OCI-LY3 (cell line): ENCODE data around the gene MYO9A.

Experiments used
- H2AFZ ChIP-seq: fragments of 200-600, 300-600 bp; shearing (Covaris generic); 2 replicates; pipeline ENCODE4 v1.6.0; 2014; ENCODE audit warnings: antibody characterized with exemption, low read depth, low read length
- H3K27ac ChIP-seq: fragments of 200-600, 300-600 bp; sonication (generic); 2 replicates; pipeline ENCODE4 v1.5.1; 2014; ENCODE audit warnings: mild to moderate bottlenecking, low read length, moderate library complexity, mixed read lengths
- H3K27me3 ChIP-seq: fragments of 200-600, 300-600 bp; sonication (generic); 2 replicates; pipeline ENCODE4 v1.6.1; 2014; ENCODE audit warnings: low read depth, low read length, mixed read lengths
- H3K36me3 ChIP-seq: fragments of 200-600, 300-600 bp; sonication (generic); replicated peaks from 2 replicates; pipeline ENCODE3; 2014; ENCODE audit warnings: low read depth, low read length, mixed read lengths
- H3K4me1 ChIP-seq: fragments of 300-600, 200-600 bp; sonication (generic); 2 replicates; pipeline ENCODE4 v1.6.1; 2014; ENCODE audit warnings: low read length, mixed read lengths
- H3K4me2 ChIP-seq: fragments of 200-600, 300-600 bp; sonication (generic); 2 replicates; pipeline ENCODE4 v1.6.1; 2014; ENCODE audit warnings: low read length, mixed read lengths
- H3K4me3 ChIP-seq: fragments of 300-600, 200-600 bp; sonication (generic); 2 replicates; pipeline ENCODE4 v1.5.1; 2014; ENCODE audit warnings: antibody characterized with exemption, mild to moderate bottlenecking, low read length, moderate library complexity
- H3K79me2 ChIP-seq: fragments of 300-600, 200-600 bp; shearing (Covaris generic); 2 replicates; pipeline ENCODE4 v1.6.1; 2014; ENCODE audit warnings: mild to moderate bottlenecking, low read length, mixed read lengths
- H3K9ac ChIP-seq: fragments of 300-600, 200-600 bp; shearing (Covaris generic); 2 replicates; pipeline ENCODE4 v1.6.0; 2014; ENCODE audit warnings: mild to moderate bottlenecking, low read length, moderate library complexity
- H3K9me3 ChIP-seq: fragments of 200-600, 300-600 bp; shearing (Covaris generic); 2 replicates; pipeline ENCODE4 v1.6.1; 2014; ENCODE audit warnings: low read length, mixed read lengths; ENCODE audit not compliant: insufficient read depth
- H4K20me1 ChIP-seq: fragments of 200-600, 300-600 bp; sonication (generic); 2 replicates; pipeline ENCODE4 v1.6.1; 2016; ENCODE audit warnings: low read length, mixed read lengths; ENCODE audit not compliant: insufficient read depth
- CTCF ChIP-seq: fragments of 200-600, 300-600 bp; sonication (generic); IDR thresholded peaks from 2 replicates; pipeline ENCODE4 v1.5.1; 2014; ENCODE audit warnings: antibody characterized with exemption, low read length, low read depth
- EZH2phosphoT487 ChIP-seq: fragments of 200-600 bp; shearing (Covaris generic); IDR thresholded peaks from 2 replicates; pipeline ENCODE4 v1.6.1; 2018; ENCODE audit warnings: antibody characterized with exemption, mixed run types, low read depth

Gene MYO9A

GRCh38 chr15:71782422-71783165, 335.4 kb downstream of the MYO9A start:
- Histone ChIP-seq H3K36me3 (no peaks in the 10 kb centered on the region), H3K4me1 (peaks cover 41% of the 10 kb centered on the region), H4K20me1 (no peaks in the 10 kb centered on the region), H2AFZ (no peak overlapping the region), H3K27me3 (peaks cover 14% of the 10 kb centered on the region; the same call in 1 of the 2 replicates), H3K27ac (no peak overlapping the region), H3K79me2 (no peaks in the 10 kb centered on the region), H3K4me2 (peak overlapping the region; percentile 90), H3K4me3 (peak overlapping the region; percentile 77), H3K9me3 (no peaks in the 10 kb centered on the region), H3K9ac (no peak overlapping the region)
- TF ChIP-seq CTCF (no peak), EZH2phosphoT487 (no peak)

- H4K20me1 ChIP-seq: no peaks in the 10 kb centered on the region
- TF ChIP-seq EZH2phosphoT487 (no peak), CTCF (no peak)
- H3K9ac ChIP-seq: peak overlapping the region; percentile 45
- no peaks in the 10 kb centered on the region for H3K9me3 ChIP-seq
- no peaks in the 10 kb centered on the region for H3K79me2 ChIP-seq
- H2AFZ ChIP-seq: peak overlapping the region; percentile 86; the same call in 1 of the 2 replicates
- peaks cover 8% of the 10 kb centered on the region; the same call in 1 of the 2 replicates for H3K27me3 ChIP-seq
- peaks cover 46% of the 10 kb centered on the region for H3K4me1 ChIP-seq
- peak overlapping the region; percentile 77 for H3K4me3 ChIP-seq
- H3K4me2 ChIP-seq: peak overlapping the region; percentile 90
- no peaks in the 10 kb centered on the region for H3K36me3 ChIP-seq
- H3K27ac ChIP-seq: peak overlapping the region; percentile 58
Observed at GRCh38 chr15:71781965-71782265, 336.0 kb downstream of the MYO9A start.

GRCh38 chr15:71781179-71781964, 336.6 kb downstream of the MYO9A start:
- Histone ChIP-seq H3K27me3 (0 out of 2 replicates have a peak, but pooled peaks cover 6% of the 10 kb centered on the region), H2AFZ (peak overlapping the region; percentile 86; the same call in 1 of the 2 replicates), H3K36me3 (no peaks in the 10 kb centered on the region), H4K20me1 (no peaks in the 10 kb centered on the region), H3K4me3 (peak overlapping the region; percentile 77), H3K4me1 (peaks cover 51% of the 10 kb centered on the region), H3K4me2 (peak overlapping the region; percentile 90), H3K9ac (peak overlapping the region; percentile 45), H3K79me2 (no peaks in the 10 kb centered on the region), H3K9me3 (no peaks in the 10 kb centered on the region), H3K27ac (peak overlapping the region; percentile 58)
- TF ChIP-seq EZH2phosphoT487: no peak
- no peak for TF ChIP-seq CTCF
